ENCODE data around the gene CASKIN1. TPM values are rescaled to one million over a fixed set of nuclear protein-coding genes. Genes with fewer than 3 reads are reported as not detected.

Gene CASKIN1
- polyA plus RNA-seq, 3 donors = not detected

DNA sequence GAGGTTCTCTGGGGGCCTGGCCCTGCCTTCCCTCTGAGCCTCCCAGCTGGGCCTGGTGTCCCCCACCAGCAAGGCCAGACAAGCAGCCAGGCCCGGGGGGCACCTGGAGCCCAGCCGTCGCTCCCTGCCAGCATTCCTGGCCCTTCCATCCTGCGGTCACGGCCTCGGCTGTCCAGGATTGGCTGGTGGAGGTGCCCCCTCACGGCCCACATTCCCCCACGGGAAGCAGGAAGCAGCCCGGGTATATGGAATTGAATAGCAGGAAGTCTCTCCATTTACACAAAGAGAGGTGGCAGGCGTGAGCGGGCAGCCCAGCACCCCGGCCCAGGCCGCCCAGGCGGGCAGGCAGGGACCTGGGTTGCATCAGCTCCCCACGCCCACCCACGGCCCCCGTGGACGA is 26.3 kb downstream of the CASKIN1 start:
- no peak for DNase-seq
- no peaks in the 10 kb centered on the region for H3K4me1 ChIP-seq (ENCODE audit: control insufficient read depth in 1 of 2, insufficient read depth in 2 of 2, low read length in 2 of 2)
- H3K36me3 ChIP-seq (replicated peaks in 1 of 2; ENCODE audit: control insufficient read depth in 1 of 2, insufficient read depth in 2 of 2, low read length in 2 of 2) = peaks cover 79 to 91% of the 10 kb centered on the region in 2 donors
- peaks cover 13% of the 10 kb centered on the region for H4K20me1 ChIP-seq (ENCODE audit: insufficient read depth, low read length)
- no peak overlapping the region for H3K4me2 ChIP-seq (replicated peaks; ENCODE audit: extremely low read depth, low read length, poor library complexity, severe bottlenecking)
- 87% methylated on average over 15 of the region's 18 CpGs for WGBS (ENCODE audit: insufficient coverage)
- Mint-ChIP-seq H3K9me3 (no peaks in the 10 kb centered on the region), H3K4me3 (no peak overlapping the region), H3K27ac (no peak overlapping the region), H3K4me1 (no peaks in the 10 kb centered on the region), H3K36me3 (peaks cover 36 to 76% of the 10 kb centered on the region in 2 donors), H3K27me3 (ENCODE audit: low read depth in 3 of 3) (peaks cover 0 to 3% (median 0%) of the 10 kb centered on the region in 3 donors)
- H3K9me3 ChIP-seq (replicated peaks in 1 of 2; ENCODE audit: control insufficient read depth in 1 of 2, insufficient read depth in 1 of 2, low read length in 2 of 2) = no peaks in the 10 kb centered on the region
- intact Hi-C loops (cut with micrococcal nuclease) = no loop called here
- no peak overlapping the region for H3K27ac ChIP-seq (ENCODE audit: low read depth in 1 of 2, low read length in 2 of 2)
- peaks cover 3% of the 10 kb centered on the region for H3K79me2 ChIP-seq (ENCODE audit: insufficient read depth, low read length)
- H3K4me3 ChIP-seq (replicated peaks in 1 of 3; ENCODE audit: low read depth in 2 of 3, low read length in 3 of 3) = no peak overlapping the region
- H3K27me3 ChIP-seq (ENCODE audit: control insufficient read depth in 2 of 2, insufficient read depth in 2 of 2, low read length in 2 of 2) = no peaks in the 10 kb centered on the region
- TF ChIP-seq CTCF (IDR thresholded peaks at IDR 0.05) = no peak
- no peak overlapping the region for H2AFZ ChIP-seq (ENCODE audit: insufficient read depth, low read depth, low read length, poor library complexity, severe bottlenecking)
- no peak overlapping the region for H3K9ac ChIP-seq (ENCODE audit: insufficient read depth, low read length, poor library complexity, severe bottlenecking)

GRCh38 chr16:2167068-2167638 is 29.3 kb downstream of the CASKIN1 start:
- Histone ChIP-seq H4K20me1 (ENCODE audit: insufficient read depth, low read length) (peaks cover 33% of the 10 kb centered on the region), H3K27me3 (ENCODE audit: control insufficient read depth in 2 of 2, insufficient read depth in 2 of 2, low read length in 2 of 2) (no peaks in the 10 kb centered on the region), H3K9me3 (replicated peaks in 1 of 2; ENCODE audit: control insufficient read depth in 1 of 2, insufficient read depth in 1 of 2, low read length in 2 of 2) (peaks cover 0 to 7% of the 10 kb centered on the region in 2 donors), H3K36me3 (replicated peaks in 1 of 2; ENCODE audit: control insufficient read depth in 1 of 2, insufficient read depth in 2 of 2, low read length in 2 of 2) (peaks cover 61 to 73% of the 10 kb centered on the region in 2 donors), H3K4me2 (replicated peaks; ENCODE audit: extremely low read depth, low read length, poor library complexity, severe bottlenecking) (no peak overlapping the region), H3K79me2 (ENCODE audit: insufficient read depth, low read length) (peaks cover 27% of the 10 kb centered on the region), H3K4me1 (ENCODE audit: control insufficient read depth in 1 of 2, insufficient read depth in 2 of 2, low read length in 2 of 2) (no peaks in the 10 kb centered on the region), H2AFZ (ENCODE audit: insufficient read depth, low read depth, low read length, poor library complexity, severe bottlenecking) (no peak overlapping the region), H3K4me3 (replicated peaks in 1 of 3; ENCODE audit: low read depth in 2 of 3, low read length in 3 of 3) (no peak overlapping the region), H3K9ac (ENCODE audit: insufficient read depth, low read length, poor library complexity, severe bottlenecking) (no peak overlapping the region), H3K27ac (ENCODE audit: low read depth in 1 of 2, low read length in 2 of 2) (no peak overlapping the region)
- Mint-ChIP-seq H3K36me3 (peaks cover 19 to 65% of the 10 kb centered on the region in 2 donors), H3K4me1 (no peaks in the 10 kb centered on the region), H3K27ac (peak overlapping the region in 2 of 7 donors; percentile 37 to 58), H3K4me3 (no peak overlapping the region), H3K9me3 (peaks cover 0 to 11% (median 4%) of the 10 kb centered on the region in 7 donors), H3K27me3 (ENCODE audit: low read depth in 3 of 3) (peaks cover 0 to 3% (median 0%) of the 10 kb centered on the region in 3 donors)
- DNase-seq = no peak
- TF ChIP-seq CTCF (IDR thresholded peaks at IDR 0.05) = no peak
- intact Hi-C loops (cut with micrococcal nuclease) = no loop called here
- 96% methylated on average over 18 of the region's 18 CpGs for WGBS (ENCODE audit: insufficient coverage)

Measured in CD14-positive monocyte (primary cell).